ENCODE results near the gene DUOXA2. TPM values are rescaled to one million over a fixed set of nuclear protein-coding genes. Genes with fewer than 3 reads are reported as not detected.

DUOXA2 gene
- total RNA-seq, 1 experiment from 2014 or later = 1.6 TPM

DNA sequence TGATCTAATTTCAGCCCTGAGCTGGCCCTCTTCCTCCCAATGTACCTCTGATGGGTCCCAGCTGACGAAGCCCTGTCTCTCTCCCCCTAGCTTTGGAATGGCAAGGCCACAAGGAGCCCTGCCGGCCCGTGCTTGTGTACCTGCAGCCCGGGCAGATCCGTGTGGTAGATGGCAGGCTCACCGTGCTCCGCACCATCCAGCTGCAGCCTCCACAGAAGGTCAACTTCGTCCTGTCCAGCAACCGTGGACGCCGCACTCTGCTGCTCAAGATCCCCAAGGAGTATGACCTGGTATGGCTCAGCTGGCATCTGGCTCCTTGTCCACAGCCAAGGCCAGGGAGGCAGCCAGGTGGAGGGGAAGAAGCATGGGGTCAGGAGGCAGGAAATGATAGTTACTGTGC is 29.8 kb downstream of the DUOXA2 start:
- intact Hi-C loops (cut with micrococcal nuclease; ENCODE audit: unreplicated experiment) = no loop called here
- Mint-ChIP-seq H3K9me3 (ENCODE audit: unreplicated experiment) (no peaks in the 10 kb centered on the region), H3K27me3 (ENCODE audit: insufficient read depth, unreplicated experiment) (no peaks in the 10 kb centered on the region), H3K4me1 (ENCODE audit: low read depth, unreplicated experiment) (peaks cover 3% of the 10 kb centered on the region), H3K36me3 (ENCODE audit: insufficient read depth, unreplicated experiment) (no peaks in the 10 kb centered on the region), H3K4me3 (ENCODE audit: unreplicated experiment) (no peak overlapping the region), H3K27ac (ENCODE audit: unreplicated experiment) (no peak overlapping the region)
- H3K9me3 ChIP-seq = no peaks in the 10 kb centered on the region
- CTCF ChIA-PET = no interaction called here
- peaks cover 5% of the 10 kb centered on the region; the same call in 1 of the 2 replicates for H3K4me1 ChIP-seq
- no TSS peak for BruUV-seq (replicated peaks)
- DNase-seq = no peak
- TF ChIP-seq, protein P1, sequence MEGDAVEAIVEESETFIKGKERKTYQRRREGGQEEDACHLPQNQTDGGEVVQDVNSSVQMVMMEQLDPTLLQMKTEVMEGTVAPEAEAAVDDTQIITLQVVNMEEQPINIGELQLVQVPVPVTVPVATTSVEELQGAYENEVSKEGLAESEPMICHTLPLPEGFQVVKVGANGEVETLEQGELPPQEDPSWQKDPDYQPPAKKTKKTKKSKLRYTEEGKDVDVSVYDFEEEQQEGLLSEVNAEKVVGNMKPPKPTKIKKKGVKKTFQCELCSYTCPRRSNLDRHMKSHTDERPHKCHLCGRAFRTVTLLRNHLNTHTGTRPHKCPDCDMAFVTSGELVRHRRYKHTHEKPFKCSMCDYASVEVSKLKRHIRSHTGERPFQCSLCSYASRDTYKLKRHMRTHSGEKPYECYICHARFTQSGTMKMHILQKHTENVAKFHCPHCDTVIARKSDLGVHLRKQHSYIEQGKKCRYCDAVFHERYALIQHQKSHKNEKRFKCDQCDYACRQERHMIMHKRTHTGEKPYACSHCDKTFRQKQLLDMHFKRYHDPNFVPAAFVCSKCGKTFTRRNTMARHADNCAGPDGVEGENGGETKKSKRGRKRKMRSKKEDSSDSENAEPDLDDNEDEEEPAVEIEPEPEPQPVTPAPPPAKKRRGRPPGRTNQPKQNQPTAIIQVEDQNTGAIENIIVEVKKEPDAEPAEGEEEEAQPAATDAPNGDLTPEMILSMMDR (IDR thresholded peaks at IDR 0.05; ENCODE audit: insufficient read depth in 1 of 2, low read depth in 1 of 2, low read length in 1 of 2, severe bottlenecking in 1 of 2, unreplicated experiment in 1 of 2) = no peak
- no peak overlapping the region for H3K4me3 ChIP-seq (ENCODE audit: low read depth, low read length)
- H3K27me3 ChIP-seq (replicated peaks; ENCODE audit: control insufficient read depth, insufficient read depth, low read length) = no peaks in the 10 kb centered on the region
- POLR2A ChIA-PET = no interaction called here
- H3K36me3 ChIP-seq (ENCODE audit: control insufficient read depth, insufficient read depth, low read length) = no peaks in the 10 kb centered on the region

- no peaks in the 10 kb centered on the region for H3K36me3 Mint-ChIP-seq (ENCODE audit: insufficient read depth, unreplicated experiment)
- TF ChIP-seq, protein P1 (IDR thresholded peaks at IDR 0.05; ENCODE audit: insufficient read depth in 1 of 2, low read depth in 1 of 2, low read length in 1 of 2, severe bottlenecking in 1 of 2, unreplicated experiment in 1 of 2) = no peak
- BruUV-seq (replicated peaks) = no TSS peak
- ChIA-PET POLR2A (no interaction called here), CTCF (interaction anchor here (0.8 kb wide), 1 partner anchor 19 kb away, joined by 3 read pairs; no protein-coding TSS in a partner anchor)
- H3K9me3 Mint-ChIP-seq (ENCODE audit: unreplicated experiment) = no peaks in the 10 kb centered on the region
- no peak overlapping the region for H3K27ac Mint-ChIP-seq (ENCODE audit: unreplicated experiment)
- no peaks in the 10 kb centered on the region for H3K9me3 ChIP-seq
- H3K4me3 ChIP-seq (ENCODE audit: low read depth, low read length) = no peak overlapping the region
- no peak for DNase-seq
- intact Hi-C loops (cut with micrococcal nuclease; ENCODE audit: unreplicated experiment) = no loop called here
- H3K4me3 Mint-ChIP-seq (ENCODE audit: unreplicated experiment) = no peak overlapping the region
- H3K27me3 Mint-ChIP-seq (ENCODE audit: insufficient read depth, unreplicated experiment) = no peaks in the 10 kb centered on the region
- no peaks in the 10 kb centered on the region for H3K36me3 ChIP-seq (ENCODE audit: control insufficient read depth, insufficient read depth, low read length)
- H3K27me3 ChIP-seq (replicated peaks; ENCODE audit: control insufficient read depth, insufficient read depth, low read length) = no peaks in the 10 kb centered on the region
- peaks cover 6% of the 10 kb centered on the region for H3K4me1 Mint-ChIP-seq (ENCODE audit: low read depth, unreplicated experiment)
- peaks cover 5% of the 10 kb centered on the region; the same call in 1 of the 2 replicates for H3K4me1 ChIP-seq
These were observed 30.6 kb downstream of the DUOXA2 start for GRCh38 chr15:45144775-45145174.

GRCh38 chr15:45146405-45146804 is 32.3 kb downstream of the DUOXA2 start:
- no TSS peak for BruUV-seq (replicated peaks)
- H3K36me3 Mint-ChIP-seq (ENCODE audit: insufficient read depth, unreplicated experiment) = no peaks in the 10 kb centered on the region
- TF ChIP-seq, protein P1 (IDR thresholded peaks at IDR 0.05; ENCODE audit: insufficient read depth in 1 of 2, low read depth in 1 of 2, low read length in 1 of 2, severe bottlenecking in 1 of 2, unreplicated experiment in 1 of 2) = no peak
- no peak for DNase-seq
- no peaks in the 10 kb centered on the region for H3K9me3 ChIP-seq
- H3K27ac Mint-ChIP-seq (ENCODE audit: unreplicated experiment) = no peak overlapping the region
- no peak overlapping the region for H3K4me3 Mint-ChIP-seq (ENCODE audit: unreplicated experiment)
- intact Hi-C loops (cut with micrococcal nuclease; ENCODE audit: unreplicated experiment) = no loop called here
- POLR2A ChIA-PET = interaction anchor here (1.0 kb wide), 1 partner anchor 28 kb away, joined by 4 read pairs; no protein-coding TSS in a partner anchor
- peaks cover 6% of the 10 kb centered on the region for H3K4me1 Mint-ChIP-seq (ENCODE audit: low read depth, unreplicated experiment)
- CTCF ChIA-PET = interaction anchor here (1.0 kb wide), 1 partner anchor 28 kb away, joined by 3 read pairs; no protein-coding TSS in a partner anchor
- H3K4me3 ChIP-seq (ENCODE audit: low read depth, low read length) = no peak overlapping the region
- no peaks in the 10 kb centered on the region for H3K9me3 Mint-ChIP-seq (ENCODE audit: unreplicated experiment)
- peaks cover 5% of the 10 kb centered on the region; the same call in 1 of the 2 replicates for H3K4me1 ChIP-seq
- no peaks in the 10 kb centered on the region for H3K27me3 Mint-ChIP-seq (ENCODE audit: insufficient read depth, unreplicated experiment)
- H3K36me3 ChIP-seq (ENCODE audit: control insufficient read depth, insufficient read depth, low read length) = no peaks in the 10 kb centered on the region
- no peaks in the 10 kb centered on the region for H3K27me3 ChIP-seq (replicated peaks; ENCODE audit: control insufficient read depth, insufficient read depth, low read length)
